NCI-H446 treated with DMSO at 0.1 percent for 48 hours (cell line): ENCODE measurements around the gene IRF7.
"Not testable (repeated sequence)": the region's sequence is repeated elsewhere in the genome, so short reads cannot be mapped to it uniquely, and the experiment has no call there.

Experiments
- DNase-seq: peaks from one replicate; lab custom pipeline; 2025; lab: John Stamatoyannopoulos, UW

The IRF7 gene

DNA sequence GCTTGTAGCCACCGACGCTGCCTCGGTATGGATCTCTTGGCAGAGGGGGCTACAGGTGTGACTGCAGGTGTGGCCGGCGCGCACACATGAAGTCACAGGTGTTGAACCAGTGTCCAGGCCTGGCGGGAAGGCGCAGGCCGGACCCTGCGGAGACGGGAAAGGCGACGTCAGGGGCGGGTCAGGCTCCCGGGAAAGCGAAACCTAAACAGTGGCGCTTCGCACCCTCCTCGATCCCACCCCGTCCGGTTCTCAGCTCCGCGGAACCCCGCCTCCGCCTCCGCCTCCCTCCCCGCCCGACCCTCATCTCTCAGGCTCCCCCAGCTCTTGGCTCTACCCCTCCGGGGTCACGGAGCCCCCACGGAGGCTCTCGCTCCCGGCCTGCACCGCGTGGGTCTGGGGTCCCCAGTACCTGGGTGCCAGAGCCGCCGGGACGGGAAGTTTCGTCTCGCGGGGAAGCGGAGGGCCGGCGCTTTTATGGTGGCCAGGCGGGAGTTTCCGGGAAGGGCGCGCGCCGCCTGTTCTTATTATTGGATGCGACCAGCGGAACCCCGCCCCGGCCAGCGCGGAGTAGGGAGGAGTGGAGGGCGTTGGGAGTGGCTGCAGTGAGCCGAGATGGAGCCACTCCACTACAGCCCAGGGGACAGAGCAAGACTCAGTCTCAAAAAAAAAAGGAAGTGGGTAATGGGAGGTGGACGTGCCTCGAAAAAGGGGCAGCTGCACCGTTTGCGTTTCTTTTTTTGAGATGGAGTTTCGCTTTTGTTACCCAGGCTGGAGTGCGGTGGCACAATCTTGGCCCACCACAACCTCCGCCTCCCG is at the start of gene IRF7:
IRF7 (minus strand) TSS at position 447 of the 816 bp plus-strand sequence. CDS start 586 bp downstream, outside the sequence.
- DNase-seq, result no peak

DNA sequence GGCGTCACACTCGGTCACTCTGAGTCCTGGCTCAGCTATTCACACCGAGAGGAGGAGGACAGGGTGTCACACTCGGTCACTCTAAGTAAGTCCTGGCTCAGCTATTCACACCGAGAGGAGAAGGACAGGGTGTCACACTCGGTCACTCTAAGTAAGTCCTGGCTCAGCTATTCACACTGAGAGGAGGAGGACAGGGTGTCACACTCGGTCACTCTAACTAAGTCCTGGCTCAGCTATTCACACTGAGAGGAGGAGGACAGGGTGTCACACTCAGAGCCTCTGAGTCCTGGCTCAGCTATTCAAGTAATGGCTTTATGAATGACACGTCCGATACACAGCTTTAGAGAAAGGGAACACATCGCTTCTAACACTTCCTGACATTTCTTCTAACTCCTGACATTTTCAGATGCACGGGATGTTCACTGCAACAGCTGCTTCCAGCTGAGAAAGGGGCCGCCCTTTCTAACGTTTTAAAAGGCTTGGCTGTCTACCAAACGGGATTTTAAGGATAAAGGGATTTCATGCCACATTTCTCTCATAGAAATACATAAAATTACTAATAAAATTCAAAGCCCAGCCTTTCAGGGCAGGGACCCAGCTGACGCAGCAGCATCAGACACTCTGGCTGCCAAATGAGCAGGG is 49.4 kb upstream of the IRF7 start:
- no peak for DNase-seq

DNA sequence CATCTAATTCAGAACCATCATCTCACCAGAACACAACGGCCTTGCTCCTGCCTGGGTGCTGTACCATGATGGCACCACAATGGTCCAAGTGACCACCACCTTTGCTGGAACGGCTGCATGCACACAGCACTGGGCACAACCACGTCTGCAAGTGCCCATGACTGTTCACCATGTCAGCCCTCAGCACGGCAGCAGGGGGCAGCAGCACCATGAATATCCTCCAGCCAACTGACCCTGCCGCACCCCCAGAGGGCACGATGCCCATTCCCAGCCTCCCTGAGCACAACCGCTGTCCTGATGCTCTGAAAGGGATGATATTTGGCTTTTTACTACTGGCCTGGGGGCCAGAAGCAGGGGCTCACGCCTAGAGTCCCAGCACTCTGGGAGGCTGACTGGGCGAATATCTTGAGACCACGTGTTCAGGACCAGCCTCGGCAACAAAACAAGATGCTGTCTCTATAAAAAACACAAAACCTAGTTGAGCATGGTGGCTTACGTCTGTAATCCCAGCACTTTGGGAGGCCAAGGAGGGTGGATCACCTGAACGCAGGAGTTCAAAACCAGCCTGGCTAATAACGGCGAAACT is 47.0 kb upstream of the IRF7 start:
- no peak for DNase-seq

DNA sequence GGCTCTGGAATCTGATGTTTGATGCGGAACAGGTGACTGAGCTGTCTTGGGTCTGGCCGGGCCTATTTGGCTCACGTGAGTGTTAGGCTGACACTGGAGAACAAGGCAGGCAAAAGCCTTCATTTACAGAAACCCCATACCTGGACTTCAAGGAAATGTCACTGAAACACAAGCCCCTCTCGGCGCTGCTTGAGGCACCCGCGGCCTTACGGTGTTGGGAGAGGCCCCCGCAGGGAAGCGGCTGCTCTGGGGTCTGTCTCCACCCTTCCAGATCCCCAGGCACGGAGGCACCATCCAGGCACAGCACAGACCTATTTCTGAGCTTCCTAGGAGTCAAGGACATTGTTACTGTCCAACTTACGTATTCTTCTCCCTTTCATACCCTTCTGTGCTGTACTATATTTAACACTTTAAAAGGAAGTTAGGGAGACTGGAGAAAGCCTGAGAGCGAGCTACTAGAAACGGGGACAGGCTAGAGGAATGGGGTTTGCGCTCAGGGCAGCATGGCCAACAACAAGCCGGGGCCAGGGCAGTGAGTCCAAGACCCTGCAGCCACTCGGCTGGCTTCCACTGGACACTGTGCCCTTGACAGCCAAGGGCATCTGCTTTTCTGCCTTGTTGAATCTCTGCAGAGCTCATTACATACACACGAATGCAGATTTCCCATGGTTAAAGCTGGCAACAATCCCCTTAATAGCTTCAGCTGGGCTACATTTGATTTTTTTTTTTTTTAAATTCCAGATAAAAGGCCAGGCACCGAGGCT is 45.1 kb upstream of the IRF7 start:
- DNase-seq, result no peak

DNA sequence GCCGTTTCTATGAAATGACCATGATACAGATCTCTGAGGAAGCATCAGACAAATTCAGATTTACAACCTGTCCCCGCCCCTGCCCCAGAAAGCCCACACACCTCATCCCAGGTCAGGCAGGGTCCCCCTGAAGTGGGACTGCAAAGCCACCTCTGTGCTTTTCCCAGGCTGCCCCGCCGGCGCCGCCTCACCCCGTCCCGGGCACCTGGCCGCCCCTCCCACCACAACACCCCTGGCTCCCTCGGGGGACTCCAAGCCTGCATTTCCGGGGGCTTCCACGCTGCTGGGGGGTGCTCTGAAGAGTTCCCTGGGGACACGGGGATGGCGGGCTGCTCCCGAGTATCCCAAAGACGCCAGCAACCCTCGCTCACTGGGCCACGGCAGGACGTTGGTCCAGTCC is 44.5 kb upstream of the IRF7 start:
- no peak for DNase-seq

DNA sequence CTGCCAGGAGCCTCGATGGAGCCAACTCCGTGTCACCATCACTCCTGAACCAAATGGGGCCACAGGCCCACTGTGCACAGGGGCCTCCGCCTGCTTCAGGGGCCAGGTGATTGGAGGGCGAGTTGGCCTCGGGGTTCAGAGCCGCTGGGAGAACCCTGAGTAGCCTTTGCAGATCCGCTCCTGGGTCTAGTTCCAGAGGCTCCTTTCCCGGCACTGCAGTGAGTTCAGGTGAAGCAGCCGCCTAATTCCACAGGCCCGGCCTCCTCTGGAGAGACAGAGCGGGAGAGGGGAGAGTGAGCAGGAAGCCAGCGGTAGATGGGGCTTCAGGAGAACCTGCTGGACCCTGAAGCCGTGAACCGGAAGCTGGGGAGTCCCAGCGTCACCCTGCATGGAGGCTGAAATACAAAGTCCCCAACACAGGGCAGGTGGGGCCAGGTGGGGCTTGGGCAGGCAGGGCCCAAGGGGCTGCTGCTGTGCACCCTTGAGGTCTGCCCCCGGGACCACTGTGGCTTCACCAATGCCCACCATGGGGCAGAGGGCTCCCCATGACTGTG is 43.9 kb upstream of the IRF7 start:
- no peak for DNase-seq

DNA sequence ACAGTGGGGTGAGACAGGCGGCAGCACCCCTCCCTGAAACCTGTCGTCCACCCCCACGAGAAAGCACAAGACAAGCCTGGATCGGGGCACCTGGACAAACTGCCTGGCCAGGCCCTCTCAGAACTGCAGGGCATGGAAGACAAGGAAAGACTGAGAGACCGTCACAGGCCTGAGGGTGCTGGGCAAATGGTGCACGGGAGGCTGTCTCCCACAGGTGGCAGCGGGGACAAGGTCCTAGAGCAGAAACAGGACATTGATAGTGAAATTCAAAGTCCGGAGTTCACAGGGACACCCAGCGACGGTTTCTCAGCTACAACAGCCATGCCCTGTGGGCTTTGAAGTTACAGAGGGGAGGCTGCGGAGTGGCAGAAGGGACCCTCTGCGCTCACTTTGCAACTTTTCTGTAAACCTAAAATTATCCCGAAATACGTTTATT is 42.0 kb upstream of the IRF7 start:
- no peak for DNase-seq

DNA sequence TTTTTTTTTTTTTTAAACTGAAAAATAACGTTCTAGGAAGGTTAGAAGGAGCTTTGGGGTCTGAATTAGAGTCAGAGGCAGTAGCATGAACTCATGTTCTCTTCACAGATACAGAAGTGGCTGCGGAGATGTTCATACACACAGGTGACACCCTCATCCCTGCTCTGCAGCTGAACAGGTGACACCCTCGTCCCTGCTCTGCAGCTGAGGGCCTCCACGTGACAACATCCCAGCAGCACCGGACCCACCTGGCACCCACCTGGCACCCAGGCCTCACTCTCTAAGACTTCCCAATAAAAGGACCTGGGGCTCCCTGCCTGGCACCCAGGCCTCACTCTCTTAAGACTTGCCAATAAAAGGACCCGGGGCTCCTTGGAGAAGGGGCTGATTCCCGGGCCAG is 41.1 kb upstream of the IRF7 start:
- no peak for DNase-seq

DNA sequence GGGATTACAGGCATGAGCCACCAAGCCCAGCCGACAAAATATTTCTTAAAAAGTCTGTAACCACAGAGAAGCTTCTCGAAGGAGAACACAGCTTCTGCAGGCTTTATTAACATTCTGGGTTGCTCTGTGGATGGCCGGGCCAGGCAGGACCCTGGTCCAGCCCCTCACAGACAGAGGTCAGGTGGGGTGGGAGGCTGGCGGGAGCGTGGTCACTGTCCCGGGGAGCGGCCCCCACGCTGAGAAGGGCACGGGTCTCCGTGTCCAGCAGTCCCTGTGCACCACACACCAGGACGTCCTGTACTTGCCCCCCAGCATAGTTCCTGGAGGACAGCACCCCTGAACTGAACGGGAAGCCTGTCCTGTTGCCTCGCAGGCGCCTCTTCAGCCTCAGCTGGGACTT is 40.7 kb upstream of the IRF7 start:
- DNase-seq, result no peak

DNA sequence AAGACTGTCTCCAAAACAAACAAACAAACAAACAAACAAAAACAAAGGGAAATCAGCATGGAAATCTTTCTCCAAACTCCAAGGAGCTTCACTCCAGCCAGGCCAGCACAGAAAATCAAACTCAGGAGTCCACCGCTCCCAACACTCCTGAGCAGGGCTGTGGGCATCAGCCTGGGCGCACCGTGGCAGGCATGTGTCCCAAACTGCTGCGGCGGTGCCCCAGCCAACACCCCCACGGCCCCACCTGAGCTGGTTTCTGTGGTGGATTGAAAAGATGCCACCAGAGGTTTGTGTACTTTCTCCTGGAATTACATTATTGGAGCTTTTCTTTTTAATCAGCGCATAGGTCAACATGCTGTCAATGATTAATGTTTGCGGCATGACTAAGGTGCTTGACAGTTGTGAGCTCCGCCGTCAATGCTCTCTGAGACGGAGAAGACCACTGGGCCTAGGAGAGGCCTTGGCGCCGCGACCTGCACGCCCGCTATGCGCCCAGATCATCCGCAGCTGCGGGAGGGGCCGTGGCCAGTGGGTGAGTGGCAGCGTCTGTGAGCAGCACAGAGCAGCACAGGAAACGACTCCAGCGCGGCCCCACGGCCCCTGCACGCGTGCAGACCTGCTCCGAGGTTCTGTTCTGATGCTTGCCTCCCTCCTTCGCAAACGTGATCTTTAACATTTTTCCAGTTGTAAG is 39.4 kb upstream of the IRF7 start:
- DNase-seq, result no peak

DNA sequence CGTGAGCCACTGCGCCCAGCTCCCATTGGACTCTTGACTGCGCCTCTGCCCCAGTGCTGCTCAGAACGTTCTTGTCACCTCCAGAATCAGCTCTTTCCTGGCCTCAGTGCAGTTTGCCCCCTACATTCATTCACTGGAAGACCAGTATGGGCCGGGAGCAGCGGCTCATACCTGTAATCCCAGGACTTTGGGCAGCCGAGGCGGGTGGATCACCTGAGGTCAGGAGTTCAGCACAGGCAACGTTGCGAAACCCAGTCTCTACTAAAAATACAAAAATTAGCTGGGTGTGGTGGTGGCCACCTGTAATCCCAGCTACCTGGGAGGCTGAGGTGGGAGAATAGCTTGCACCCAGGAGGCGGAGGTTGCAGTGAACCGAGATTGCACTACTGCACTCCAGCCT is 38.7 kb upstream of the IRF7 start:
- not testable (repeated sequence) for DNase-seq

DNA sequence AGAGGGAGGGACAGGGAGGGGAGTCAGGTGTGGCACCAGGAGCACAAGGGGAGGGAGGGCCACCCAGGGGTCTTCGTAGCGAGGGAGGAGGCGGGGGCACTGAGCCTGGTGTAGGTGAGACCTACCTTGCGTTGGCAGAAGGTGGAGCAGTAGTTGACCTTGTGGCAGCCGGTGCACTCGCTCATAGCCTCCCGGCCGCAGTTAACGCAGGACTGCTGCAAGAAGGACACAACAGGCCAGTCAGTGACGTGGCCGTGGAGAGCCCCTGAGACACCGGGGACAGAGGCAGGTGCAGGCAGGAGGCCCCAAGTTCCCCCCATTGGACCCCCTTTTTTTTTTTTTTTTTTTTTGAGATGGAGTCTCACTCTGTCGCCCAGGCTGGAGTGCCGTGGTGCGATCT is 38.1 kb upstream of the IRF7 start:
- DNase-seq, result no peak

DNA sequence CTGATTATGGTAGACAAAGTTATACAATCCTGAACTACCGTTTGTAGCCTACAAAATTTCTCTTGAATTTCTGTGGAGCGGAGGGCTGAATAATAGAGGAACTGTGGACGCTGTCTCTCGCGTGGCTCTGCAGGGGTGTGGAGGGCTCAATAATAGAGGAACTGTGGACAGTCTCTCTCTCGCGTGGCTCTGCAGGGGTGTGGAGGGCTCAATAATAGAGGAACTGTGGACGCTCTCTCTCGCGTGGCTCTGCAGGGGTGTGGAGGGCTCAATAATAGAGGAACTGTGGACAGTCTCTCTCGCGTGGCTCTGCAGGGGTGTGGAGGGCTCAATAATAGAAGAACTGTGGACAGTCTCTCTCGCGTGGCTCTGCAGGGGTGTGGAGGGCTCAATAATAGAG is 37.4 kb upstream of the IRF7 start:
- DNase-seq, result not testable (repeated sequence)

DNA sequence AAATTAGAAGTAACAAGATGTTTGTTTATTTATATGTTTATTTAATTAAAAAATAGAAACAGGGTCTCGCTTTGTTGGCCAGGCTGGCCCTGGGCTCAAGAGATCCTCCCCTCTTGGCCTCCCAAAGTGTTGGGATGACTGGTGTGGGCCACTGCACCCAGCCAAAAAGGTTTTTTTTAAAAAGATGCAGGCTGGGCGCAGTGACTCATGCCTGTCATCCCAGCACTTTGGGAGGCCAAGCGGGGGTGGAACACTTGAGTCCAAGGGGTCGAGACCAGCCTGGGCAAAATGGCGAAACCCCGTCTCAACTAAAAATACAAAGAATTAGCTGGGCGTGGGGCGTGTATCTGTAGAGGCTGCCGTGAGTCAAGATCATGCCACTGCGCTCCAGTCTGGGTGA is 34.7 kb upstream of the IRF7 start:
- no peak for DNase-seq

DNA sequence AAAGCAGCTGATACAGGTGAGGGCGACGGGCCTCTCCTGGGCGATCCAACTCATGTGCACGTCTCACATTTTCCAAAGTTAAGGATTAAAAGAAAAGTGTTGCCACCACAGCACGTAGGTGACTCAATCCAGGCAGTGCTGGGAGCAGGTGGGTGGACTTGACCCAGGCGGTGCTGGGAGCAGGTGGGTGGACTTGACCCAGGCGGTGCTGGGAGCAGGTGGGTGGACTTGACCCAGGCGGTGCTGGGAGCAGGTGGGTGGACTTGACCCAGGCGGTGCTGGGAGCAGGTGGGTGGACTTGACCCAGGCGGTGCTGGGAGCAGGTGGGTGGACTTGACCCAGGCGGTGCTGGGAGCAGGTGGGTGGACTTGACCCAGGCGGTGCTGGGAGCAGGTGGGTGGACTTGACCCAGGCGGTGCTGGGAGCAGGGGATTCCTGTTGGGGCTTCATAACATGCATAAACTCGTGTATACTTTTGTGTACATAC is 32.0 kb upstream of the IRF7 start:
- not testable (repeated sequence) for DNase-seq

DNA sequence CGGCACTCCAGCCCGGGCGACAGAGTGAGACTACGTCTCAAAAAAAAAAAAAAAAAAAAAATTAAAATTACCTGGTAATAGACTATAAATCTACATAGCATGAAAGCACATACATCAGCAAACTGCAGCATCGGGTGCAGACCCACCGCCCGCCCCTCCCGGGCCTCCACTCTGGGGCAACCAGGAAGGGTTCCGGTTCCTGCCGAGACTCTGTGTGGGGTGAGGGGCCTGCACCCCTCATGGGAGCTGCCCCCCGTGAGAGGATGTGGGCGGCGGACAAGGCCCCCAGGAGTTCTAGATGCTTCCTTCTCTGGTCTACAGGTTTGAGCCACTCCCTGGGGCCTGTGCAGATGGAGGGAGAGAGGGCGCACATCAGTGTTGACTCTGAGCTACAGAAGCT is 30.5 kb upstream of the IRF7 start:
- no peak for DNase-seq

DNA sequence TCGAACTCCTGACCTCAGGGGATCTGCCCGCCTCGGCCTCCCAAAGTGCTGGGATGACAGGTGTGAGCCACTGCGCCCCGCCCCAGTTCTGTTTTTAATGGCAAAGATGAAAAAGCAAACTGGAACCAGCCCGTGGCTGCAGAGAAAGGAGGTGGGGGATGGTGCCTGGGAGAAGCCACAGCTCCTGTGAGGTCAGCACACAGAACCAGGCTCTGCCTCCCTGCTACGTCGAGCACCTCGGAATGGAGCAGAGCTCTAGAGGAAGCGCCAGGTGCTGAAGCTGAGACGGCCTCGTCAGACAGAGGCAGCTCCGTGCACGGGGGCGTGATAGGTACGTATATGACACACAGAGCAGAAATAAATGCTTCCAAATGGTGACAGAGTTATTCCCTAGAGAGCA is 29.8 kb upstream of the IRF7 start:
- DNase-seq, result no peak

DNA sequence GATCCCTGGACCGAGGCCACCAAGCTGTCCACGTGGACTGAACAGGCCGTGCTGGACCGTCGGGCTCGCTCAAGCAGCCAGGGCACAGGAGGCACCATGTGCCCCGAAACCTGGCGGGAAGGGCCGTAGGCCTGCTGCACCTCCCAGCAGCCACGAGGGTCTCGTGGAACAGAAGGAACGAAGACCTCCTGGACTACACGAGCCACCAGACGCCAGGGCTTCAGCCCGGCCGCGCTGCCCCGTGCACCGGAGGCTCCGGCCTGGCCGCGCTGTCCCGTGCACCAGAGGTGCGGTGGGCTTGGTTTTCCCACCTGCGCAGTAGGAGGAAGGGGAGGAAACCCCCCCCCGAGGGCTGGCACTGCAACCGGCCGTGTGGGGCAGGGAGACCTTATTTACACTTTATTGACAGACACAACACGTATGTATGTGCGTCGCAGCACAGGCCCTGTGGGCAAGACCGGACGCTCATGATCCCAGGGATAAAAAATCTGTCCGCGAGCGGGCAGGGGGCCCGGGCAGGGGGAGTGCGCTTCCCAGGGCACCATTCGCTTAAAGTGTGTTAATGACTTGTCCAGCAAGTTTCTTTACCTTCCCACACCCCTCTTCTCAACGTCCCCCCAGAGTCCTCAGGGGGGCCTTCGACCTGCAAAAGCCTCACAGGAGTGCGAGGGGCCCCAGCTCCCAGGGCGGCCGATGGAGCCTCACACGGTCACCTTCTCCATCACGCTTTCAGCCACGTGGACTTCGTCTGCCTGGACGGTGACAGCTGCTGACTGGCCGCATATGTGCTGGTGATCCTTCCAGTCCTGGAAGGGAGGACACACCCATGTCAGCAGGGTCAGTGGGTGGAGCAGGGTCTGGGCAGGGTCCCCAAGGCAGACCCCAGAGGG is 28.3 kb upstream of the IRF7 start:
- DNase-seq, result no peak

DNA sequence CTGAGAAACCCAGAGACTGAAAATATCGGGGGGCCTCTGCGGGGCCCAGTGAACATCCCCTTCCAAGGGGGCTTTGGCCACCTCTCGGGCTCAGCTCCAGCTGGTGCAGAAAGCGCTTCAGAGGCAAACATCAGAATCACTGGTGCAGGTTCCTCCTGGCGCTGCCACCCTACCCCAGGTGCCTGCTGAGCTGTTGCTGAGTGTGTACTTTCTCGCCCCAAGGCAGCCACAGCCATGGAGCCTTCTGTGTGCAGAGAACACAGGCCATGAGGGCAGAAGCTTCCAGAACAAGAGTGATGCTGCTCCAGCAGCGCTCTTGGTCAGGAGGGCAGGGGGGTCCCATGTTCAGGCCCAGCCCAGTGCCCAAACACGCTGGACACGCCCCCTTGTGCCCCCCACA is 27.6 kb upstream of the IRF7 start:
- DNase-seq, result no peak

DNA sequence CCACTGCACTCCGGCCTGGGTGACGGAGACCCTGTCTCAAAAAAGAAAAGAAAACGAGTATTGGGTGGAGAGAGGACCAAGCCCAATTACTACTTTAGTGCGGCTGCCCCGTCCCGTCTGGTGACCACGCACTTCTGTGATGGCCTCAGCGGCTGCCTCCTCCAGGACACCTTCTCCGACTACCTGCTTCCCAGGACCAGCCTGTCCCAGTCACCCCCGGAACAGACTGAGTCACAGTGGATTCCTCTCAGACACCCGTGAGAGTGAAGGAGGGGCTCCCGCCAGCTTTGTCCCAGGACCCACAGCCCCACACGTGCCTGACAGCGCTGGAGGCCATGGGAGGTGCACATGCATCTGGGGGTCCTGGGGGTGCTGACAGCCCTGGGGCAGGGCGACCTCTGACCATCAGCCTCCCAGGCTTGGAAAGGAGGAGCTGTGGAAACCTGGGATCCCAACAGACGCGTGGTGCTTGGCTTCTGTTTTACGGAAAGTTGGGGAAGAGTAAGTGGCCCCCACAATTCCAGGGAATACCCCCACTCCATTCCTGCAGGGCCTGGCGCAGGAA is 26.1 kb upstream of the IRF7 start:
- DNase-seq, result no peak
